Right lobe of liver (tissue), 6 donors: ENCODE measurements around the gene COL27A1. TPM values are rescaled to one million over a fixed set of nuclear protein-coding genes. Genes with fewer than 3 reads are reported as not detected.

Source experiments
- ATAC-seq, 4 donors: fragments of 200-7000 bp; cut with Tn5 transposase; one replicate each; pipeline ENCODE4 v1.9.1; 2020; ENCODE audit warnings: mild to moderate bottlenecking in 4 of 4, moderate library complexity in 4 of 4
- DNase-seq, 3 donors: peaks; one replicate each; pipeline ENCODE4 v3.0.0-alpha.2; 2020
- H3K27ac ChIP-seq, 3 donors: fragments of 200-600 bp; one replicate each; pipeline ENCODE4 v1.8.0; 2022
- H3K27me3 ChIP-seq, 2 donors: fragments of 200-600 bp; one replicate each; pipeline ENCODE4 v1.8.0; 2022
- H3K36me3 ChIP-seq, 4 donors: fragments of 200-600 bp; sonication (generic) in 1 of 4; one replicate each; pipeline versions ENCODE4 v1.5.1 to v1.8.0; 2017 to 2022; ENCODE audit warnings: control low read depth in 1 of 4
- H3K4me1 ChIP-seq, 4 donors: fragments of 200-600 bp; sonication (generic) in 1 of 4; one replicate each; pipeline versions ENCODE4 v1.5.1 to v1.8.0; 2017 to 2022; ENCODE audit warnings: control low read depth in 1 of 4
- H3K4me3 ChIP-seq, 3 donors: fragments of 200-600 bp; one replicate each; pipeline ENCODE4 v1.8.0; 2022
- H3K9me3 ChIP-seq, 4 donors: fragments of 200-600 bp; sonication (generic) in 1 of 4; one replicate each; pipeline versions ENCODE4 v1.5.1 to v1.8.0; 2017 to 2022; ENCODE audit warnings: control low read depth in 1 of 4
- POLR2A ChIP-seq: fragments of 450-650 bp; IDR thresholded peaks from one replicate; pipeline ENCODE4 v1.6.1; 2017; ENCODE audit warnings: antibody characterized with exemption, mild to moderate bottlenecking
- WGBS: methylation state at CpG from one replicate; pipeline ENCODE4 v1.1.6; 2018; ENCODE audit warnings: low coverage, low lambda C conversion rate; ENCODE audit not compliant: insufficient coverage; ENCODE audit errors: missing lambda C conversion rate; 5-methylcytosine and 5-hydroxymethylcytosine counted together
- intact Hi-C, 2 donors: fragments of 100-400 bp; cut with DNase I; formaldehyde crosslinking; loops; one replicate each; pipeline versions ENCODE4 v1.11.2 to v1.14.1; 2022
- total RNA-seq, 6 experiments: library from RNA; depleted of rRNA in 2 of 6; stranded (reverse); fragments of >200 nt in 2 of 6; fragmentation: NEBNext Ultra II Directional in 3 of 6; extraction: Animal tissue kit (Norgen Biotek cat#: 25700) in 3 of 6; gene quantifications; one replicate each; pipeline versions ENCODE4 v1.1.0 to v1.2.4, GENCODE V29; 2016 to 2023
- TF ChIP-seq, protein P1 (sequence below), 4 donors: fragments of 200-600 bp in 3 of 4; fragments of 450-650 bp in 1 of 4; IDR thresholded peaks; one replicate each; pipeline versions ENCODE4 v1.5.1 to v1.8.0; 2016 to 2022; ENCODE audit warnings: antibody characterized with exemption in 4 of 4, mild to moderate bottlenecking in 2 of 4
- donor health status: DM: no; HTN: yes; CAD: no.
- donor health status: DM: no; HTN: no; CAD: no.
- donor health status: DM: no; HTN: no; CAD: no.
- donor health status: DM: no; HTN: yes; CAD: no.
- donor health status: DM: no; HTN: yes; CAD: no.

Gene COL27A1
- total RNA-seq, 6 experiments from 2014 or later: 11.8 to 51.9 (median 29.3) TPM

DNA sequence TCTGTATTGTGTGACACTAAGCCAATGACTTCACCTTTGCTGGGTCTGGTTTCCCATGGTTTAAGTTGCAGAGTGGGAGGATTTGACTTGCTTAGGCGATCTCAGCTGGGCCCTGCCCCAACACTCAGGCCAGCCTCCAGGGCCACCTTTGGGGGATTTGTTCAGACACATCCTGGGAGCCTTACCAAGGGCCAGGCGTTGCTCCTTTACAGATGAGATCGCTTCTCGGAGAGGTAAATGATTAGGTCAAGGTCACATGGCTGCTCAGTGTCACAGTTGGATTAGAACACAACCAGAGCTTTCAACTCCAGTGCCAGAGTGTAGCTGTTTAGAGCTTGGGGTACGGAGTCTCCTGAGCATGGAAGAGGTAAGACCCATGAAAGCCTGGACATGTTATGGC, 57.5 kb downstream of the COL27A1 start:
- WGBS: 81% methylated on average over 3 of the region's 5 CpGs
- Histone ChIP-seq H3K27me3 (no peaks in the 10 kb centered on the region), H3K4me3 (no peak overlapping the region), H3K9me3 (no peaks in the 10 kb centered on the region), H3K36me3 (peaks cover 0 to 7% (median under 1%) of the 10 kb centered on the region in 4 donors), H3K4me1 (no peaks in the 10 kb centered on the region), H3K27ac (no peak overlapping the region)
- intact Hi-C loops: no loop called here
- ATAC-seq: no peak
- TF ChIP-seq POLR2A: no peak
- TF ChIP-seq, protein P1, sequence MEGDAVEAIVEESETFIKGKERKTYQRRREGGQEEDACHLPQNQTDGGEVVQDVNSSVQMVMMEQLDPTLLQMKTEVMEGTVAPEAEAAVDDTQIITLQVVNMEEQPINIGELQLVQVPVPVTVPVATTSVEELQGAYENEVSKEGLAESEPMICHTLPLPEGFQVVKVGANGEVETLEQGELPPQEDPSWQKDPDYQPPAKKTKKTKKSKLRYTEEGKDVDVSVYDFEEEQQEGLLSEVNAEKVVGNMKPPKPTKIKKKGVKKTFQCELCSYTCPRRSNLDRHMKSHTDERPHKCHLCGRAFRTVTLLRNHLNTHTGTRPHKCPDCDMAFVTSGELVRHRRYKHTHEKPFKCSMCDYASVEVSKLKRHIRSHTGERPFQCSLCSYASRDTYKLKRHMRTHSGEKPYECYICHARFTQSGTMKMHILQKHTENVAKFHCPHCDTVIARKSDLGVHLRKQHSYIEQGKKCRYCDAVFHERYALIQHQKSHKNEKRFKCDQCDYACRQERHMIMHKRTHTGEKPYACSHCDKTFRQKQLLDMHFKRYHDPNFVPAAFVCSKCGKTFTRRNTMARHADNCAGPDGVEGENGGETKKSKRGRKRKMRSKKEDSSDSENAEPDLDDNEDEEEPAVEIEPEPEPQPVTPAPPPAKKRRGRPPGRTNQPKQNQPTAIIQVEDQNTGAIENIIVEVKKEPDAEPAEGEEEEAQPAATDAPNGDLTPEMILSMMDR (IDR thresholded peaks at IDR 0.05): no peak
- no peak for DNase-seq

DNA sequence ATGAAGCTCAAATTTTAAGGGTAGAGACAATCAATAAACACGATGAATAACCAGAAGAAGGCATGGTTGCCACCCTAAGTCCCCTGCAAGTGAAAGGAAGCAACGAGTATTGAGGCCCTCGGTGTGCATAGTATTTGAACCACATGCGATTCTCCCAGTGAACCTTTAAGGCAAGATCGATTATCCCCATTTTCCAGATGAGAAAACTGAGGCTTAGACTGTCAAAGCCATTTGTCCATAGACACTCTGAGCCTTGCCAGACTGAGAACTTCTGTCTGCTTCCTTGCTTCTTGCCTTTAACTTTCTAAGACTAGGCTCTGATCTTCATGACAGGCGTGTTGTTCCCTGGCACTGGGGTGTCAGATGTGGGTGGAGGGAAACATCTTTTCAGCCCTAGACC, 58.2 kb downstream of the COL27A1 start:
- Histone ChIP-seq H3K36me3 (peaks cover 0 to 7% (median under 1%) of the 10 kb centered on the region in 4 donors), H3K27me3 (no peaks in the 10 kb centered on the region), H3K4me3 (no peak overlapping the region), H3K27ac (no peak overlapping the region), H3K9me3 (no peaks in the 10 kb centered on the region), H3K4me1 (no peaks in the 10 kb centered on the region)
- WGBS: 85% methylated on average over 4 of the region's 6 CpGs
- intact Hi-C loops: no loop called here
- no peak for ATAC-seq
- DNase-seq: no peak
- no peak for TF ChIP-seq POLR2A
- TF ChIP-seq, protein P1 (IDR thresholded peaks at IDR 0.05): no peak

DNA sequence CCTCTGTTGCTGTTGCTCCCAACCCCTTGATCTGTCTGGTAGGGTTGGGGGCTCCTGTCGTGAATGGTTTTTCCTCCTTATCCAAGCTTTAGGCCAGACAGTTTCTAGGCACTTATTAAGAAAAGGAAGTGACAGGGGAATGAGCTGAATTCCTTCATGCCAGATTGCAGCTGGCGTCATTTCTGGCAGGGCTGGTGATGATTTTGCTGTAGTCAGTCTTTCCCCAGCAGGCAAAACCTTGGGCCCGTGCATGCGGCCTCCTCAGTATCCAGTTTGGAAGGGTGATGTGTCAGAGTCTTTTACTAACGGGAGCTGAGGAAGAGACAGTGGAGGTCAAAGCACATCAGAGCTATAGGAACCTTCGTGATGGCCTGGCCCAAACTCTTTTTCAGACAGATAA, 58.8 kb downstream of the COL27A1 start:
- TF ChIP-seq, protein P1 (IDR thresholded peaks at IDR 0.05): no peak
- TF ChIP-seq POLR2A: no peak
- no peak for DNase-seq
- Histone ChIP-seq H3K4me1 (no peaks in the 10 kb centered on the region), H3K9me3 (no peaks in the 10 kb centered on the region), H3K27me3 (no peaks in the 10 kb centered on the region), H3K27ac (no peak overlapping the region), H3K36me3 (peaks cover 0 to 7% (median under 1%) of the 10 kb centered on the region in 4 donors), H3K4me3 (no peak overlapping the region)
- ATAC-seq: no peak
- intact Hi-C loops: no loop called here
- 64% methylated on average over 6 of the region's 6 CpGs for WGBS

DNA sequence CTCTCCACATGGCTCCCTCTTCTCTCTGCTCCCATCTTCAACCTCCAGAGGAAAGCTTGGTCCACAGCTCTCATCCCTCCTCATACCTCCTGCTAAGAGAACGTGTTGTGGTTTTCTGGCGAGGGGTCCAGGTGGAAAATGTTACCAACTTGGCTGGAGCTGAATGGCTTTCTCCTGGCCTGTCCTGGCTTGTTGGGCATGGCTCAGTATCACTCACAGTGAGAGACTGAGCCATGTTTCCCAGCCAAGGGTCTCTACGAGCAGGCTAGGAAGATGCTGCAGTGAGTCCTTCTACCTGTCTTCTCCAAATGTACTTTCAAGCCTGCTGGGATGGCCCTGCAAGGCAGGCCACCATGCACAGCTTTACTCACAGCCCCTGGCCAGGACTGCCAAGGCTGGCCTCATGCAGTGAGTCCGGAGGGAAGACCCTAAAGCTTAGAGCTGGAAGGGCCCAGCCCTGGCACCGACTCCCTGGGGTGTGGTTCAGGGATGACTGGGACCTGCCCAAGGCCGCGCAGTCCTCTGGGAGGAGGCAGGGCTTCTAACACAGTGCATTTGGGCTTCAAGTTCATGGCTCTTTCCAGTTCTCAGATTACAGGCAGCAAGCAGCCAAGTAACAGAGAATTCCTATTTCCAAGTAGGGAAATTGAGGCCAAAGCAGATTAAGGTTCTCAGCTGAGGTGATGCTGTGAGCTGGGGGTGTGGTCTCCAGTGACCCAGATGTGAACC, 59.5 kb downstream of the COL27A1 start:
- TF ChIP-seq POLR2A: no peak
- TF ChIP-seq, protein P1 (IDR thresholded peaks at IDR 0.05): no peak
- Histone ChIP-seq H3K27ac (no peak overlapping the region), H3K36me3 (peaks cover 0 to 2% (median under 1%) of the 10 kb centered on the region in 4 donors), H3K27me3 (no peaks in the 10 kb centered on the region), H3K9me3 (no peaks in the 10 kb centered on the region), H3K4me1 (no peaks in the 10 kb centered on the region), H3K4me3 (no peak overlapping the region)
- no peak for ATAC-seq
- DNase-seq: no peak
- WGBS: 93% methylated on average over 5 of the region's 7 CpGs
- intact Hi-C loops: no loop called here
